Vagina (tissue), 2 donors: ENCODE data around the gene MCCD1.

Experiments used
- POLR2A ChIP-seq, 2 donors: fragments of 450-650 bp; IDR thresholded peaks; one replicate each; pipeline ENCODE4 v1.6.1; 2017; ENCODE audit warnings: antibody characterized with exemption in 2 of 2, mild to moderate bottlenecking in 2 of 2, moderate library complexity in 2 of 2
- TF ChIP-seq, protein P1 (sequence below), 3 experiments: fragments of 450-650 bp in 2 of 3; fragments of 200-600 bp in 1 of 3; sonication (generic) in 1 of 3; IDR thresholded peaks; one replicate each; pipeline ENCODE4 v1.5.1; 2017 to 2019; ENCODE audit warnings: antibody characterized with exemption in 3 of 3, mild to moderate bottlenecking in 2 of 3, moderate library complexity in 2 of 3

DNA sequence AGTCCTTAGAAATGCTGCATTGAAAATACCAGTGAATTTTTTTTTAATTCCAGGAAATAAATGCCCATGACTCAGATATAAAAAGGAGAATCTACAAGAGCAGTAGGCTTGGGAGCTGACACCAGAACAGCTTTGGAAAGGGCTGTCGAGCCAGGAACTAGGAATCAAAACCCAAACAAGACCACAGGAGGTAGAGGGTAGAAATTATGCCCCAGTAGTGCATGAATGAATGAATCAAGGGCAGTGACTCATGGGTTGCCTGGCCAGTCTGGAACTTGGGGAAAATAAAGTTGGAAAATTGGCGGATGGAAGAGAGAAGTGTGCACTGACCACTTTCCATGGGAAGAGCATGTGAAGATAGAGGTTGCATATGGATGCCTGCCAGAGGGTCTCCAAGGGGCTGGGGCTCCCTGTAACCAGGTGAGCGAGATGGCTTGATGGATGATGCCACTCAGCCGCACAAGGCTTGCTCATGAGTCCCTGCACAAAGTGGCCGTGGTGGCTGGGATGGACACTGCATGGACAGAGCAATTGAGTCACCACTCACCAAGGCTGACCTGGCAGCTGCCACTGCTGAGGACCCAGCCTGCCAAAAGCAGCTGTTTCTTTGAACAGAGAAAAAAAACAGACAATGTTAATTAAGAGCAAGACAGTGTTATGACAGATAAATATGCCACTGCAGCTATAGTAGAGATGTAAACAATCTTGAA is 15.2 kb upstream of the MCCD1 start:
- TF ChIP-seq, protein P1, sequence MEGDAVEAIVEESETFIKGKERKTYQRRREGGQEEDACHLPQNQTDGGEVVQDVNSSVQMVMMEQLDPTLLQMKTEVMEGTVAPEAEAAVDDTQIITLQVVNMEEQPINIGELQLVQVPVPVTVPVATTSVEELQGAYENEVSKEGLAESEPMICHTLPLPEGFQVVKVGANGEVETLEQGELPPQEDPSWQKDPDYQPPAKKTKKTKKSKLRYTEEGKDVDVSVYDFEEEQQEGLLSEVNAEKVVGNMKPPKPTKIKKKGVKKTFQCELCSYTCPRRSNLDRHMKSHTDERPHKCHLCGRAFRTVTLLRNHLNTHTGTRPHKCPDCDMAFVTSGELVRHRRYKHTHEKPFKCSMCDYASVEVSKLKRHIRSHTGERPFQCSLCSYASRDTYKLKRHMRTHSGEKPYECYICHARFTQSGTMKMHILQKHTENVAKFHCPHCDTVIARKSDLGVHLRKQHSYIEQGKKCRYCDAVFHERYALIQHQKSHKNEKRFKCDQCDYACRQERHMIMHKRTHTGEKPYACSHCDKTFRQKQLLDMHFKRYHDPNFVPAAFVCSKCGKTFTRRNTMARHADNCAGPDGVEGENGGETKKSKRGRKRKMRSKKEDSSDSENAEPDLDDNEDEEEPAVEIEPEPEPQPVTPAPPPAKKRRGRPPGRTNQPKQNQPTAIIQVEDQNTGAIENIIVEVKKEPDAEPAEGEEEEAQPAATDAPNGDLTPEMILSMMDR (IDR thresholded peaks at IDR 0.05): no peak
- TF ChIP-seq POLR2A (IDR thresholded peaks at IDR 0.05): no peak
